ENCODE results near the gene KLHL17.
A peak's percentile ranks its signal among the peaks of the same experiment; 100 is the strongest.

Gene KLHL17

GRCh38 chr1:952603-953002 lies 7.8 kb upstream of the KLHL17 start:
- DNase-seq (ENCODE audit: low read depth, low spot score), result no peak
- no peak overlapping the region for H3K4me3 ChIP-seq (ENCODE audit: low read length)
- H3K27ac ChIP-seq (ENCODE audit: low read length), result no peak overlapping the region
- H3K9me3 ChIP-seq (ENCODE audit: control insufficient read depth, insufficient read depth, low read length), result no peaks in the 10 kb centered on the region
- no peaks in the 10 kb centered on the region for H3K4me1 ChIP-seq (ENCODE audit: control insufficient read depth, insufficient read depth, low read length)
- H3K36me3 ChIP-seq (ENCODE audit: control insufficient read depth, insufficient read depth, low read length), result peaks cover 66% of the 10 kb centered on the region
- WGBS (ENCODE audit: insufficient coverage, insufficient read length), result no CpG with 5 or more reads among the region's 7 CpGs
- H3K27me3 ChIP-seq (ENCODE audit: control insufficient read depth, insufficient read depth, low read length), result no peaks in the 10 kb centered on the region

- H3K27me3 ChIP-seq (ENCODE audit: control insufficient read depth, insufficient read depth, low read length), result no peaks in the 10 kb centered on the region
- no peak overlapping the region for H3K4me3 ChIP-seq (ENCODE audit: low read length)
- WGBS (ENCODE audit: insufficient coverage, insufficient read length), result no CpG with 5 or more reads among the region's 32 CpGs
- H3K9me3 ChIP-seq (ENCODE audit: control insufficient read depth, insufficient read depth, low read length), result no peaks in the 10 kb centered on the region
- H3K4me1 ChIP-seq (ENCODE audit: control insufficient read depth, insufficient read depth, low read length), result no peaks in the 10 kb centered on the region
- no peak for DNase-seq (ENCODE audit: low read depth, low spot score)
- H3K36me3 ChIP-seq (ENCODE audit: control insufficient read depth, insufficient read depth, low read length), result peaks cover 56% of the 10 kb centered on the region
- H3K27ac ChIP-seq (ENCODE audit: low read length), result no peak overlapping the region
Measured at GRCh38 chr1:953524-954320, 6.7 kb upstream of the KLHL17 start.

DNA sequence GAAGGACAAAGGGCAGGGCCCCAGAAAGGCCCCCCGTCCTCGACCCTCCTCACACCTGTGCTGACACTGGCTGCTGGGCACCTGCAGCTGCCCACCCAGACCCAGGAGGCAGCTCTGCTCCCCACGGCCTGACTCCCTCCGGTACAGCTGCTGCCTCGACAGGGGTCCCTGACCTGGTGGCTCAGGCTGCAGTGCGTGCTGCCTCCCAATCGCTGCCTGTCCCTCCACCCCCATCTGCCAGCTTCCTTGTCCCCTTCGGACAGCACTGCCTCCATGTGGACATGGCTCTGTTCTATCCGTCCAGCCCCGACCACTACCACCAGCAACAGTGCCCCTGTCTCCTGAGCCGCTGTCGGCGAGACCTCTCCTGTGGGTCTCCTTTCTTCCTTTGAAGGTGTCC lies 5.5 kb upstream of the KLHL17 start:
- Histone ChIP-seq H3K27ac (ENCODE audit: low read length) (no peak overlapping the region), H3K9me3 (ENCODE audit: control insufficient read depth, insufficient read depth, low read length) (no peaks in the 10 kb centered on the region), H3K4me1 (ENCODE audit: control insufficient read depth, insufficient read depth, low read length) (no peaks in the 10 kb centered on the region), H3K27me3 (ENCODE audit: control insufficient read depth, insufficient read depth, low read length) (no peaks in the 10 kb centered on the region), H3K4me3 (ENCODE audit: low read length) (no peak overlapping the region), H3K36me3 (ENCODE audit: control insufficient read depth, insufficient read depth, low read length) (peaks cover 52% of the 10 kb centered on the region)
- WGBS (ENCODE audit: insufficient coverage, insufficient read length), result no CpG with 5 or more reads among the region's 13 CpGs
- DNase-seq (ENCODE audit: low read depth, low spot score), result no peak

DNA sequence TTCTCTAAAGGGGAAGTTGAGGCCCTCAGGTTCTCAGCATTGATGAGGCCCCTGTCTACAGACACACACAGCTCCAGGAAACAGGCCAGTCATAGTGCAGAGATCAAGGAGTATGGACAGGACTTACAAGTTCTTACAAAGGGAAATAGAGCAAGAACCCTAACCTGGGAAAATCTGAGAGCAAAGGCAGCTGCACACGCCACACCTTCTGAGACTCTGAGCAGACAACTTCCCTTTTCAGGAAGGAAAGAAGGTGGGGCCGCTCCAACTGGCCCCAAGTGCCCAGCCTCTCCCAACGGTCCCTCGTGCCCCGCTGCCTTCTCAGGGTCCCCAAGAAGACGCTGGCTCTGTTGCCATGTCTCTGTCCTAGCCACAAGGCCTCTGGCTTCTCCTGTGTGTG lies 4.9 kb upstream of the KLHL17 start:
- no peaks in the 10 kb centered on the region for H3K4me1 ChIP-seq (ENCODE audit: control insufficient read depth, insufficient read depth, low read length)
- no peak overlapping the region for H3K4me3 ChIP-seq (ENCODE audit: low read length)
- WGBS (ENCODE audit: insufficient coverage, insufficient read length), result no CpG with 5 or more reads among the region's 6 CpGs
- no peak overlapping the region for H3K27ac ChIP-seq (ENCODE audit: low read length)
- H3K36me3 ChIP-seq (ENCODE audit: control insufficient read depth, insufficient read depth, low read length), result peaks cover 46% of the 10 kb centered on the region
- DNase-seq (ENCODE audit: low read depth, low spot score), result no peak
- H3K9me3 ChIP-seq (ENCODE audit: control insufficient read depth, insufficient read depth, low read length), result no peaks in the 10 kb centered on the region
- H3K27me3 ChIP-seq (ENCODE audit: control insufficient read depth, insufficient read depth, low read length), result no peaks in the 10 kb centered on the region

- H3K27me3 ChIP-seq (ENCODE audit: control insufficient read depth, insufficient read depth, low read length), result no peaks in the 10 kb centered on the region
- H3K36me3 ChIP-seq (ENCODE audit: control insufficient read depth, insufficient read depth, low read length), result peaks cover 41% of the 10 kb centered on the region
- DNase-seq (ENCODE audit: low read depth, low spot score), result no peak
- no peak overlapping the region for H3K27ac ChIP-seq (ENCODE audit: low read length)
- no peaks in the 10 kb centered on the region for H3K9me3 ChIP-seq (ENCODE audit: control insufficient read depth, insufficient read depth, low read length)
- no CpG with 5 or more reads among the region's 11 CpGs for WGBS (ENCODE audit: insufficient coverage, insufficient read length)
- no peak overlapping the region for H3K4me3 ChIP-seq (ENCODE audit: low read length)
- no peaks in the 10 kb centered on the region for H3K4me1 ChIP-seq (ENCODE audit: control insufficient read depth, insufficient read depth, low read length)
Measured at GRCh38 chr1:956636-957035, 3.7 kb upstream of the KLHL17 start.

- no peak for DNase-seq (ENCODE audit: low read depth, low spot score)
- Histone ChIP-seq H3K4me3 (ENCODE audit: low read length) (peak within 1 kb of the TSS; percentile 90), H3K27ac (ENCODE audit: low read length) (no peak within 1 kb of the TSS), H3K27me3 (ENCODE audit: control insufficient read depth, insufficient read depth, low read length) (no peaks in the 10 kb centered on the region), H3K4me1 (ENCODE audit: control insufficient read depth, insufficient read depth, low read length) (no peaks in the 10 kb centered on the region), H3K9me3 (ENCODE audit: control insufficient read depth, insufficient read depth, low read length) (no peaks in the 10 kb centered on the region), H3K36me3 (ENCODE audit: control insufficient read depth, insufficient read depth, low read length) (peaks cover 35% of the 10 kb centered on the region)
- no CpG with 5 or more reads among the region's 101 CpGs for WGBS (ENCODE audit: insufficient coverage, insufficient read length)
Measured at GRCh38 chr1:958823-959730, 1.3 kb upstream of the KLHL17 start, which contains the start of gene NOC2L. Gene NOC2L (minus strand): TSS chr1:959256. CDS start chr1:959240, 16 bp downstream.

DNA sequence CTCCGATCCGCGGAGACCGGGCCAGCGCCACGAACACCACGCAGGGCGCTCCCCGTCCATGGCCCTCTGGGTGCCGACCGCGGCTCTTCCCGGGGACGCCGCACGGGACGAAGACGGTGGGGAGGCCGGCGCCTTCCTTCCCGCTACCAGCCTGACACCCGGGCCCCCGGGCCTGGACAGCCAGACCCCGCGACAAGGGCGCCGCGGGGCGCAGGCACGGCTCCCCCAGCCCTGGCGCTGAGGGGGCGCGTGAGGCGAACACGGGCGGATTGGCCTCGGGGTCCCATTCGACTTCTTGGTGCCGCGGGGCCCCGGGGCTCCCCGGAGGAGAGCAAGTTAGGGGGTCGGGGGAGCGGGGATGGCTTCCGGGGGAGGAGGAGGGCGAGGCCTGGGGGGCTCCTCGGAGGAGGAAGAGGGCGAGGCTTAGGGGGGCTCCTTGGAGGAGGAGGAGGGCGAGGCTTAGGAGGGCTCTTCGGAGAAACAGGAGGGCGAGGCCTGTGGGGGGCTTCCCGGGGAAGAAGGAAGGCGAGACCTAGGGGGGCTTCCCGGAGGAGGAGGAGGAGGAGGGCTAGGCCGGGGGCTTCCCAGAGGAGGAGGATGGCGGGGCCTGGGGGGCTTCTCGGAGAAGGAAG lies 537 bp upstream of the KLHL17 start:
- no peaks in the 10 kb centered on the region for H3K4me1 ChIP-seq (ENCODE audit: control insufficient read depth, insufficient read depth, low read length)
- no peaks in the 10 kb centered on the region for H3K9me3 ChIP-seq (ENCODE audit: control insufficient read depth, insufficient read depth, low read length)
- no CpG with 5 or more reads among the region's 57 CpGs for WGBS (ENCODE audit: insufficient coverage, insufficient read length)
- H3K27ac ChIP-seq (ENCODE audit: low read length), result no peak overlapping the region
- H3K27me3 ChIP-seq (ENCODE audit: control insufficient read depth, insufficient read depth, low read length), result no peaks in the 10 kb centered on the region
- H3K4me3 ChIP-seq (ENCODE audit: low read length), result peak overlapping the region; percentile 64; the same call in 1 of the 2 replicates
- peaks cover 36% of the 10 kb centered on the region for H3K36me3 ChIP-seq (ENCODE audit: control insufficient read depth, insufficient read depth, low read length)
- no peak for DNase-seq (ENCODE audit: low read depth, low spot score)

DNA sequence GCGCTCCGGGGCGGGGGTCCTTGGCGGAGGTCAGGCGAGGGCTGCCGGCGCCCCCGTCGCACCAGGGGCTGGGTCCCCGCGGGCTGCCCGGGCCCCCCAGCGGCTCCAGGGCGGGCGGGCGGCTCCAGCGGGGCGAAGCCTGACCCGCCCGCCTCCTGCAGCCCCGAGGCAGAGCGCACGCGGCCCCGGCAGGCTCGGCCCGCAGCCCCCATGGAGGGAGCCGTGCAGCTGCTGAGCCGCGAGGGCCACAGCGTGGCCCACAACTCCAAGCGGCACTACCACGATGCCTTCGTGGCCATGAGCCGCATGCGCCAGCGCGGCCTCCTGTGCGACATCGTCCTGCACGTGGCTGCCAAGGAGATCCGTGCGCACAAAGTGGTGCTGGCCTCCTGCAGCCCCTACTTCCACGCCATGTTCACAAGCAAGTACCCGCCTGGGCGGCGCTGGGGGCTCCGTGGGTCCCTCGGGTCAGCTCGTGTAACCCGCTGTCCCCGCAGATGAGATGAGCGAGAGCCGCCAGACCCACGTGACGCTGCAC lies 817 bp downstream of the KLHL17 start:
- no CpG with 5 or more reads among the region's 56 CpGs for WGBS (ENCODE audit: insufficient coverage, insufficient read length)
- Histone ChIP-seq H3K27ac (ENCODE audit: low read length) (no peak overlapping the region), H3K36me3 (ENCODE audit: control insufficient read depth, insufficient read depth, low read length) (peaks cover 25% of the 10 kb centered on the region), H3K27me3 (ENCODE audit: control insufficient read depth, insufficient read depth, low read length) (no peaks in the 10 kb centered on the region), H3K4me1 (ENCODE audit: control insufficient read depth, insufficient read depth, low read length) (peaks cover 1% of the 10 kb centered on the region; the same call in 1 of the 2 replicates), H3K4me3 (ENCODE audit: low read length) (peak overlapping the region; percentile 64; the same call in 1 of the 2 replicates), H3K9me3 (ENCODE audit: control insufficient read depth, insufficient read depth, low read length) (no peaks in the 10 kb centered on the region)
- no peak for DNase-seq (ENCODE audit: low read depth, low spot score)

- H3K4me3 ChIP-seq (ENCODE audit: low read length), result no peak overlapping the region
- DNase-seq (ENCODE audit: low read depth, low spot score), result no peak
- peaks cover 1% of the 10 kb centered on the region; the same call in 1 of the 2 replicates for H3K4me1 ChIP-seq (ENCODE audit: control insufficient read depth, insufficient read depth, low read length)
- no peaks in the 10 kb centered on the region for H3K9me3 ChIP-seq (ENCODE audit: control insufficient read depth, insufficient read depth, low read length)
- no CpG with 5 or more reads among the region's 57 CpGs for WGBS (ENCODE audit: insufficient coverage, insufficient read length)
- H3K36me3 ChIP-seq (ENCODE audit: control insufficient read depth, insufficient read depth, low read length), result peaks cover 19% of the 10 kb centered on the region
- H3K27me3 ChIP-seq (ENCODE audit: control insufficient read depth, insufficient read depth, low read length), result peaks cover 2% of the 10 kb centered on the region; the same call in 1 of the 2 replicates
- no peak overlapping the region for H3K27ac ChIP-seq (ENCODE audit: low read length)
Measured at GRCh38 chr1:962381-963300, 2.3 kb downstream of the KLHL17 start.

All from iPS DF 6.9 (cell line).